ENCODE data around the gene CAVIN4.

DNA sequence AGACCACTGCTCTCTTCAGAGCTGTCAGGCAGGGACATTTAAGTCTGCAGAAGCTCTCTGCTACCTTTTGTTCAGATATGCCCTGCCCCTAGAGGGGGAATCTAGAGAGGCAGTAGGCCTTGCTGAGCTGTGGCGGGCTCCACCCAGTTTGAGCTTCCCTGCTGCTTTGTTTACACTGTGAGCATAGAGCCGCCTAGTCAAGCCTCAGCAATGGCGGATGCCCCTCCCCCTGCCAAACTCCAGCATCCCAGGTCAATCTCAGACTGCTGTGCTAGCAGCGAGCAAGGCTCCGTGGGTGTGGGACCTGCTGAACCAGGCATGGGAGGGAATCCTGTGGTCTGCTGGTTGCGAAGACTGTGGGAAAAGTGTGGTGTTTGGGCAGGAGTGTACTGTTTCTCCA is 59.9 kb downstream of the CAVIN4 start:
- no peak for TF ChIP-seq YY1 (tag by site-specific recombination; IDR thresholded peaks at IDR 0.05)
- TF ChIP-seq ZNF266 (tag by site-specific recombination; IDR thresholded peaks at IDR 0.05; ENCODE audit: low read depth), result no peak
- TF ChIP-seq ZXDB (tag by site-specific recombination; IDR thresholded peaks at IDR 0.05), result no peak
